ENCODE measurements around the gene ZFHX3.

GRCh38 chr16:72951916-72952315 is 96.0 kb downstream of the ZFHX3 start:
- no peak for TF ChIP-seq EZH2 (IDR thresholded peaks at IDR 0.05; ENCODE audit: borderline replicate concordance, low read depth, low read length, poor library complexity, severe bottlenecking)
- TF ChIP-seq CTCF (conservative IDR thresholded peaks at IDR 0.05; ENCODE audit: low read depth, low read length) = no peak

Measured in A673 (cell line).